ENCODE data around the gene EID1. TPM values are rescaled to one million over a fixed set of nuclear protein-coding genes. Genes with fewer than 3 reads are reported as not detected.

The EID1 gene
- total RNA-seq, 1 experiment from 2014 or later = 104 TPM

DNA sequence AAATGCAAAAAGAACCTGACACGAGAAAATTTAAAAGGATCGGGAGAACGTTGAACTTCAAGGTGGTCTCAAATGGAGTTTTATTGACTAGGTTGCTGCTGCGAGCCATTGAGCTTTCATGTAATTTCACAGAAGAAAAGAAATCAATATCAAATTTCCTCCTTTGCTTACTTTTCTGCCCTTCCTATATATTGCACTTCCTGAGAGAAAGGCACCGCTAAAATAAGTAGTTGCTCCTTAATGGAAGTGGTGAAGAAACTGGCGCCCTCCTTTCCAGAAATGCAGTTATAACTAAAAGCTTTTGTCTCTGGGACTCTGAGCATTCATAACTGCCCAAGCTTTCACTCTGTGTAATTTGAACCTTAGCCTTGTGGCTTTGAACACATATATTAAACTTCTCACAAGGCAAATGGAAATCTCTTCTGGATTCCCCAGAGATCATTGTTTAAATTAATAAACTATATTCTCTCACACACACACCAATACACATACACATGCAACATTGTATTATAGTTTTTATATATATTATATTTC is 13.4 kb downstream of the EID1 start:
- Mint-ChIP-seq H3K27me3 (ENCODE audit: low read depth) (no peaks in the 10 kb centered on the region), H3K9me3 (no peaks in the 10 kb centered on the region), H3K36me3 (no peaks in the 10 kb centered on the region), H3K4me1 (no peaks in the 10 kb centered on the region), H3K4me3 (no peak overlapping the region), H3K27ac (no peak overlapping the region)
- DNase-seq (ENCODE audit: low spot score) = no peak
- no peak for ATAC-seq
- ChIA-PET CTCF (interaction anchor here (3.2 kb wide), 1 partner anchor 84 kb away, joined by 19 read pairs; no protein-coding TSS in a partner anchor), POLR2A (no interaction called here)
- TF ChIP-seq, protein P1, sequence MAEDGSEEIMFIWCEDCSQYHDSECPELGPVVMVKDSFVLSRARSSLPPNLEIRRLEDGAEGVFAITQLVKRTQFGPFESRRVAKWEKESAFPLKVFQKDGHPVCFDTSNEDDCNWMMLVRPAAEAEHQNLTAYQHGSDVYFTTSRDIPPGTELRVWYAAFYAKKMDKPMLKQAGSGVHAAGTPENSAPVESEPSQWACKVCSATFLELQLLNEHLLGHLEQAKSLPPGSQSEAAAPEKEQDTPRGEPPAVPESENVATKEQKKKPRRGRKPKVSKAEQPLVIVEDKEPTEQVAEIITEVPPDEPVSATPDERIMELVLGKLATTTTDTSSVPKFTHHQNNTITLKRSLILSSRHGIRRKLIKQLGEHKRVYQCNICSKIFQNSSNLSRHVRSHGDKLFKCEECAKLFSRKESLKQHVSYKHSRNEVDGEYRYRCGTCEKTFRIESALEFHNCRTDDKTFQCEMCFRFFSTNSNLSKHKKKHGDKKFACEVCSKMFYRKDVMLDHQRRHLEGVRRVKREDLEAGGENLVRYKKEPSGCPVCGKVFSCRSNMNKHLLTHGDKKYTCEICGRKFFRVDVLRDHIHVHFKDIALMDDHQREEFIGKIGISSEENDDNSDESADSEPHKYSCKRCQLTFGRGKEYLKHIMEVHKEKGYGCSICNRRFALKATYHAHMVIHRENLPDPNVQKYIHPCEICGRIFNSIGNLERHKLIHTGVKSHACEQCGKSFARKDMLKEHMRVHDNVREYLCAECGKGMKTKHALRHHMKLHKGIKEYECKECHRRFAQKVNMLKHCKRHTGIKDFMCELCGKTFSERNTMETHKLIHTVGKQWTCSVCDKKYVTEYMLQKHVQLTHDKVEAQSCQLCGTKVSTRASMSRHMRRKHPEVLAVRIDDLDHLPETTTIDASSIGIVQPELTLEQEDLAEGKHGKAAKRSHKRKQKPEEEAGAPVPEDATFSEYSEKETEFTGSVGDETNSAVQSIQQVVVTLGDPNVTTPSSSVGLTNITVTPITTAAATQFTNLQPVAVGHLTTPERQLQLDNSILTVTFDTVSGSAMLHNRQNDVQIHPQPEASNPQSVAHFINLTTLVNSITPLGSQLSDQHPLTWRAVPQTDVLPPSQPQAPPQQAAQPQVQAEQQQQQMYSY (CRISPR knock-in tag; IDR thresholded peaks at IDR 0.05) = no peak
- TF ChIP-seq ZNF138 (CRISPR knock-in tag; conservative IDR thresholded peaks at IDR 0.05) (no peak), ELF4 (CRISPR knock-in tag; IDR thresholded peaks at IDR 0.05; ENCODE audit: low read depth) (no peak)

DNA sequence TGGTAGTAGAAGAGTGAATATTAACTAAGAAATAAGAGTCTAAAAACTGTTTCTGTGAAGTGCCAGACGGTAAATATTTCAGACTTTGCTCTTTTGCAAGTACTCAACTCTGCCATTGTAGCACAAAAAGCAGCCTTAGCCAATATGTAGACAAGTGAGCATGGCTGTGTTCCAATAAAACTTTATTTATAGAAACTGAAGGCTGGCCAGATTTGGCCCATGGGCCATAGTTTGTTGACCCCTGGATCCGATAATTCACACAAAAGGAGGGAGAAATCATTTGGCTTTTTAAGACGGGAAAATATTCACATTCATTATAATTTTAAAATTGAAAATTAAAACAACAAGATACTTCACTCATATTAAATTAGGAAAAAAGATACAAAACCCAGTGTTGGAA is 15.4 kb downstream of the EID1 start:
- POLR2A ChIA-PET = no interaction called here
- no peak for ATAC-seq
- CTCF ChIA-PET = no interaction called here
- TF ChIP-seq RORB (CRISPR knock-in tag; IDR thresholded peaks at IDR 0.05) = no peak
- TF ChIP-seq FOXJ3 (CRISPR knock-in tag; IDR thresholded peaks at IDR 0.05; ENCODE audit: borderline replicate concordance) = no peak
- TF ChIP-seq, protein P2, sequence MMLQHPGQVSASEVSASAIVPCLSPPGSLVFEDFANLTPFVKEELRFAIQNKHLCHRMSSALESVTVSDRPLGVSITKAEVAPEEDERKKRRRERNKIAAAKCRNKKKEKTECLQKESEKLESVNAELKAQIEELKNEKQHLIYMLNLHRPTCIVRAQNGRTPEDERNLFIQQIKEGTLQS (CRISPR knock-in tag; conservative IDR thresholded peaks at IDR 0.05) = no peak
- no peak for TF ChIP-seq ELF4 (CRISPR knock-in tag; IDR thresholded peaks at IDR 0.05; ENCODE audit: low read depth)
- TF ChIP-seq, protein P3, sequence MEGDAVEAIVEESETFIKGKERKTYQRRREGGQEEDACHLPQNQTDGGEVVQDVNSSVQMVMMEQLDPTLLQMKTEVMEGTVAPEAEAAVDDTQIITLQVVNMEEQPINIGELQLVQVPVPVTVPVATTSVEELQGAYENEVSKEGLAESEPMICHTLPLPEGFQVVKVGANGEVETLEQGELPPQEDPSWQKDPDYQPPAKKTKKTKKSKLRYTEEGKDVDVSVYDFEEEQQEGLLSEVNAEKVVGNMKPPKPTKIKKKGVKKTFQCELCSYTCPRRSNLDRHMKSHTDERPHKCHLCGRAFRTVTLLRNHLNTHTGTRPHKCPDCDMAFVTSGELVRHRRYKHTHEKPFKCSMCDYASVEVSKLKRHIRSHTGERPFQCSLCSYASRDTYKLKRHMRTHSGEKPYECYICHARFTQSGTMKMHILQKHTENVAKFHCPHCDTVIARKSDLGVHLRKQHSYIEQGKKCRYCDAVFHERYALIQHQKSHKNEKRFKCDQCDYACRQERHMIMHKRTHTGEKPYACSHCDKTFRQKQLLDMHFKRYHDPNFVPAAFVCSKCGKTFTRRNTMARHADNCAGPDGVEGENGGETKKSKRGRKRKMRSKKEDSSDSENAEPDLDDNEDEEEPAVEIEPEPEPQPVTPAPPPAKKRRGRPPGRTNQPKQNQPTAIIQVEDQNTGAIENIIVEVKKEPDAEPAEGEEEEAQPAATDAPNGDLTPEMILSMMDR (IDR thresholded peaks at IDR 0.05) = no peak
- TF ChIP-seq KAT7 (CRISPR knock-in tag; IDR thresholded peaks at IDR 0.05; ENCODE audit: borderline replicate concordance) = no peak
- TF ChIP-seq ZNF219 (CRISPR knock-in tag; IDR thresholded peaks at IDR 0.05; ENCODE audit: borderline replicate concordance) = no peak
- TF ChIP-seq, protein P4, sequence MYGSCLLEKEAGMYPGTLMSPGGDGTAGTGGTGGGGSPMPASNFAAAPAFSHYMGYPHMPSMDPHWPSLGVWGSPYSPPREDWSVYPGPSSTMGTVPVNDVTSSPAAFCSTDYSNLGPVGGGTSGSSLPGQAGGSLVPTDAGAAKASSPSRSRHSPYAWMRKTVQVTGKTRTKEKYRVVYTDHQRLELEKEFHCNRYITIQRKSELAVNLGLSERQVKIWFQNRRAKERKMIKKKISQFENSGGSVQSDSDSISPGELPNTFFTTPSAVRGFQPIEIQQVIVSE (CRISPR knock-in tag; IDR thresholded peaks at IDR 0.05; ENCODE audit: borderline replicate concordance) = no peak
- TF ChIP-seq, protein P5, sequence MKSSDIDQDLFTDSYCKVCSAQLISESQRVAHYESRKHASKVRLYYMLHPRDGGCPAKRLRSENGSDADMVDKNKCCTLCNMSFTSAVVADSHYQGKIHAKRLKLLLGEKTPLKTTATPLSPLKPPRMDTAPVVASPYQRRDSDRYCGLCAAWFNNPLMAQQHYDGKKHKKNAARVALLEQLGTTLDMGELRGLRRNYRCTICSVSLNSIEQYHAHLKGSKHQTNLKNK (CRISPR knock-in tag; IDR thresholded peaks at IDR 0.05) = no peak
- TF ChIP-seq ETV6 (CRISPR knock-in tag; IDR thresholded peaks at IDR 0.05) = no peak
- TF ChIP-seq SMAD4 (CRISPR knock-in tag; IDR thresholded peaks at IDR 0.05) = no peak
- TF ChIP-seq, protein P6, sequence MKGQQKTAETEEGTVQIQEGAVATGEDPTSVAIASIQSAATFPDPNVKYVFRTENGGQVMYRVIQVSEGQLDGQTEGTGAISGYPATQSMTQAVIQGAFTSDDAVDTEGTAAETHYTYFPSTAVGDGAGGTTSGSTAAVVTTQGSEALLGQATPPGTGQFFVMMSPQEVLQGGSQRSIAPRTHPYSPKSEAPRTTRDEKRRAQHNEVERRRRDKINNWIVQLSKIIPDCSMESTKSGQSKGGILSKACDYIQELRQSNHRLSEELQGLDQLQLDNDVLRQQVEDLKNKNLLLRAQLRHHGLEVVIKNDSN (CRISPR knock-in tag; IDR thresholded peaks at IDR 0.05) = no peak
- TF ChIP-seq CREB1 (CRISPR knock-in tag; IDR thresholded peaks at IDR 0.05) = no peak
- TF ChIP-seq, protein P7, sequence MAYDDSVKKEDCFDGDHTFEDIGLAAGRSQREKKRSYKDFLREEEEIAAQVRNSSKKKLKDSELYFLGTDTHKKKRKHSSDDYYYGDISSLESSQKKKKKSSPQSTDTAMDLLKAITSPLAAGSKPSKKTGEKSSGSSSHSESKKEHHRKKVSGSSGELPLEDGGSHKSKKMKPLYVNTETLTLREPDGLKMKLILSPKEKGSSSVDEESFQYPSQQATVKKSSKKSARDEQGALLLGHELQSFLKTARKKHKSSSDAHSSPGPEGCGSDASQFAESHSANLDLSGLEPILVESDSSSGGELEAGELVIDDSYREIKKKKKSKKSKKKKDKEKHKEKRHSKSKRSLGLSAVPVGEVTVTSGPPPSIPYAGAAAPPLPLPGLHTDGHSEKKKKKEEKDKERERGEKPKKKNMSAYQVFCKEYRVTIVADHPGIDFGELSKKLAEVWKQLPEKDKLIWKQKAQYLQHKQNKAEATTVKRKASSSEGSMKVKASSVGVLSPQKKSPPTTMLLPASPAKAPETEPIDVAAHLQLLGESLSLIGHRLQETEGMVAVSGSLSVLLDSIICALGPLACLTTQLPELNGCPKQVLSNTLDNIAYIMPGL (CRISPR knock-in tag; IDR thresholded peaks at IDR 0.05) = no peak
- TF ChIP-seq, protein P8, sequence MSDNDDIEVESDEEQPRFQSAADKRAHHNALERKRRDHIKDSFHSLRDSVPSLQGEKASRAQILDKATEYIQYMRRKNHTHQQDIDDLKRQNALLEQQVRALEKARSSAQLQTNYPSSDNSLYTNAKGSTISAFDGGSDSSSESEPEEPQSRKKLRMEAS (CRISPR knock-in tag; IDR thresholded peaks at IDR 0.05) = no peak
- no peak for TF ChIP-seq TEAD4 (CRISPR knock-in tag; IDR thresholded peaks at IDR 0.05)
- TF ChIP-seq, protein P9, sequence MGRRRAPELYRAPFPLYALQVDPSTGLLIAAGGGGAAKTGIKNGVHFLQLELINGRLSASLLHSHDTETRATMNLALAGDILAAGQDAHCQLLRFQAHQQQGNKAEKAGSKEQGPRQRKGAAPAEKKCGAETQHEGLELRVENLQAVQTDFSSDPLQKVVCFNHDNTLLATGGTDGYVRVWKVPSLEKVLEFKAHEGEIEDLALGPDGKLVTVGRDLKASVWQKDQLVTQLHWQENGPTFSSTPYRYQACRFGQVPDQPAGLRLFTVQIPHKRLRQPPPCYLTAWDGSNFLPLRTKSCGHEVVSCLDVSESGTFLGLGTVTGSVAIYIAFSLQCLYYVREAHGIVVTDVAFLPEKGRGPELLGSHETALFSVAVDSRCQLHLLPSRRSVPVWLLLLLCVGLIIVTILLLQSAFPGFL (CRISPR knock-in tag; IDR thresholded peaks at IDR 0.05; ENCODE audit: borderline replicate concordance) = no peak
- no peak for TF ChIP-seq MXD4 (CRISPR knock-in tag; IDR thresholded peaks at IDR 0.05; ENCODE audit: borderline replicate concordance)
- H3K27ac Mint-ChIP-seq = no peak overlapping the region
- no peaks in the 10 kb centered on the region for H3K9me3 Mint-ChIP-seq
- no peak for DNase-seq (ENCODE audit: low spot score)
- no peaks in the 10 kb centered on the region for H3K36me3 Mint-ChIP-seq
- H3K27me3 Mint-ChIP-seq (ENCODE audit: low read depth) = no peaks in the 10 kb centered on the region
- H3K4me3 Mint-ChIP-seq = no peak overlapping the region
- H3K4me1 Mint-ChIP-seq = peaks cover 17% of the 10 kb centered on the region

Measured in WTC11 (cell line).